ACC112 (cell line): Measurements from ENCODE around the gene C1QB.

Source experiments
- H2AFZ ChIP-seq: fragments of 200-600 bp; sonication (generic); one replicate; pipeline ENCODE4 v1.6.0; 2017; ENCODE audit warnings: antibody characterized with exemption, low read length; ENCODE audit not compliant: unreplicated experiment
- H3K27ac ChIP-seq: fragments of 200-600 bp; sonication (generic); 2 replicates; pipeline ENCODE4 v1.5.1; 2014; ENCODE audit warnings: low read depth, mild to moderate bottlenecking, antibody characterized with exemption, low read length, moderate library complexity
- H3K27me3 ChIP-seq: fragments of 200-600 bp; sonication (generic); 2 replicates; pipeline ENCODE4 v1.6.1; 2014; ENCODE audit warnings: mild to moderate bottlenecking, antibody characterized with exemption, low read length, moderate library complexity, mixed read lengths; ENCODE audit not compliant: insufficient read depth
- H3K36me3 ChIP-seq: fragments of 200-600 bp; sonication (generic); 2 replicates; pipeline ENCODE4 v1.6.1; 2016; ENCODE audit warnings: mild to moderate bottlenecking, antibody characterized with exemption, low read length, moderate library complexity, mixed read lengths; ENCODE audit not compliant: insufficient read depth
- H3K4me1 ChIP-seq: fragments of 200-600 bp; sonication (generic); one replicate; pipeline ENCODE4 v1.6.1; 2016; ENCODE audit warnings: low read length, mixed read lengths; ENCODE audit not compliant: insufficient read depth, unreplicated experiment, control insufficient read depth
- H3K4me3 ChIP-seq: fragments of 200-600 bp; sonication (generic); 2 replicates; pipeline ENCODE4 v1.5.1; 2014; ENCODE audit warnings: mild to moderate bottlenecking, low read depth, low read length
- H3K79me2 ChIP-seq: fragments of 200-600 bp; sonication (generic); one replicate; pipeline ENCODE4 v1.6.0; 2016; ENCODE audit warnings: low read length; ENCODE audit not compliant: control insufficient read depth, unreplicated experiment, insufficient read depth

Gene C1QB

GRCh38 chr1:22618056-22618455, 35.0 kb upstream of the C1QB start:
- H3K4me1 ChIP-seq: no peaks in the 10 kb centered on the region
- H3K4me3 ChIP-seq: no peak overlapping the region
- no peak overlapping the region for H3K27ac ChIP-seq
- H2AFZ ChIP-seq: no peak overlapping the region
- H3K27me3 ChIP-seq: peaks cover 89% of the 10 kb centered on the region
- no peaks in the 10 kb centered on the region for H3K36me3 ChIP-seq
- no peaks in the 10 kb centered on the region for H3K79me2 ChIP-seq

GRCh38 chr1:22619252-22619651, 33.8 kb upstream of the C1QB start:
- Histone ChIP-seq H2AFZ (no peak overlapping the region), H3K79me2 (no peaks in the 10 kb centered on the region), H3K36me3 (no peaks in the 10 kb centered on the region), H3K4me3 (no peak overlapping the region), H3K27ac (no peak overlapping the region), H3K4me1 (no peaks in the 10 kb centered on the region), H3K27me3 (peaks cover 83% of the 10 kb centered on the region)

DNA sequence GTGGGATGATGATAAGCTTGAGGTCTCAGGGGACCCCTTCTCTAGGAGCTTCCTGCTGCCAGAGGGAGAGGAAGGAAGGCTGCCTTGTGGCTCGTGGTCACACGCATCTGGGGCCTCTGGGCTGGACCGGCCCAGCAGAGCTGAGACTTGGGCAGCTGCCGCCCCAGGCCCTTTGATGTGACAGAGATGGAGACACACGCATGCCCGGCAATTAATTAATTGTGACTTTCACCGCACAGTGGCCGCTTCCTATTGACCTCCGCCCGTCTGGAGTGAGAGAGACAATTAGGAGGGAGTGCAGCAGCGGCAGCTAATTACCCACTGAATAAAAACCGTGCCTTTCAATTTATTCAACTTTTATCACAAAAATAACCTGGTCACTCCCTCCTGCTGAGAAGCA, 33.2 kb upstream of the C1QB start:
- Histone ChIP-seq H3K4me3 (no peak overlapping the region), H3K4me1 (no peaks in the 10 kb centered on the region), H3K79me2 (no peaks in the 10 kb centered on the region), H3K27ac (no peak overlapping the region), H3K36me3 (no peaks in the 10 kb centered on the region), H3K27me3 (peaks cover 83% of the 10 kb centered on the region), H2AFZ (no peak overlapping the region)

DNA sequence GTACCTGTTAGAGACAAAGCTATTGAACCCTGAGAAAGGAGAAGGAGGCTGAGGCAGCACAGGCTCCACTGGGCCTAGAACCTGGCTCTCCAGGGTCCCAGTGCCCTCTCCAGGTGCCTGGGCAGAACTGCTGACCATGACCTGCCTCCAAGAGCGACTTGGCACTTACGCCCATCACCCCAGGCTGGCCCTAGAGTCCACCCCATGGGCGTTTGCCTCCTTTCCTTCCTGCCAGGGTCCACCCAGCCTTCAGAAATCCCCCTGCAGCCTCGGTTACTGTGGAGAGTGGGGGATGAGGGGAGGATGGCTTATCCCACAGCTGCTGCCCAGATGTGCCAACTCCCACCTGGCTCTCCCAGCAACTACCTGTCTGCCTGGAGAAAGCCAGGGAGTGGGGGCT, 31.3 kb upstream of the C1QB start:
- Histone ChIP-seq H3K4me3 (no peak overlapping the region), H3K27ac (no peak overlapping the region), H3K79me2 (no peaks in the 10 kb centered on the region), H2AFZ (no peak overlapping the region), H3K4me1 (no peaks in the 10 kb centered on the region), H3K36me3 (no peaks in the 10 kb centered on the region), H3K27me3 (peaks cover 83% of the 10 kb centered on the region)

DNA sequence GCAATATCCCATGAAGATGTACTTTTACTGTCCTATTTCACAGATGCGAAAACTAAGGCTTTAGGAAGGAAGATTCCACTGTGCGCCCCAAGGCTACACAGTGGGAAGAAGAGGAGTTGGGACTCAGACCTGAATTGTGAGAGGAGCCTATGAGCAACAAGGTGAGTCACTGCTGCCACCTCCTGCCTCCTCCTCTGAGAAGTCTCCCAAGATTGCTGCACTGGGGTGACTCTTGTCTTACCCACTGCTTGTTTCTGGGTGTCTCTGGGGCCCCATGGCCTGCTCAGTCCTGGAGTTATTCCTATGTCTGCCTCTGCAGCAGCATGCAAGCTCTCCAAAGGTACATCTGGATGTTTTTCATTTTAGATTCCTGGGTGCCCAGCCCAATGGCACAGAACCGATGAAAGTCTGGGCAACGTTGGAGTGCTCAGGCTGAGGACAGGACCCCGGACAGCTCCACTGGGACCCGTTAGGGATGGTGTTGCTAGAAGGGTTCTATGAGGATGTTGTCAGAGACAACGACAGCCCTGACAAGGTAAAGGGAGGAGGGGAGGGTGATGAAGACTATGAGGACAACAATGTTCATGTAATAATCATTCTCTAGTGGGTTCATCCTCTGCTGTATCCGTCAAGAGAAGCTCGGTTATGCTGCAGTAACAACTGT, 27.6 kb upstream of the C1QB start:
- Histone ChIP-seq H3K27me3 (peaks cover 81% of the 10 kb centered on the region), H3K79me2 (no peaks in the 10 kb centered on the region), H2AFZ (no peak overlapping the region), H3K4me1 (no peaks in the 10 kb centered on the region), H3K36me3 (no peaks in the 10 kb centered on the region), H3K27ac (no peak overlapping the region), H3K4me3 (no peak overlapping the region)

- Histone ChIP-seq H3K27ac (no peak overlapping the region), H2AFZ (no peak overlapping the region), H3K27me3 (peaks cover 86% of the 10 kb centered on the region), H3K36me3 (no peaks in the 10 kb centered on the region), H3K4me3 (no peak overlapping the region), H3K79me2 (no peaks in the 10 kb centered on the region), H3K4me1 (no peaks in the 10 kb centered on the region)
Observed at GRCh38 chr1:22626237-22627157, 26.5 kb upstream of the C1QB start.

DNA sequence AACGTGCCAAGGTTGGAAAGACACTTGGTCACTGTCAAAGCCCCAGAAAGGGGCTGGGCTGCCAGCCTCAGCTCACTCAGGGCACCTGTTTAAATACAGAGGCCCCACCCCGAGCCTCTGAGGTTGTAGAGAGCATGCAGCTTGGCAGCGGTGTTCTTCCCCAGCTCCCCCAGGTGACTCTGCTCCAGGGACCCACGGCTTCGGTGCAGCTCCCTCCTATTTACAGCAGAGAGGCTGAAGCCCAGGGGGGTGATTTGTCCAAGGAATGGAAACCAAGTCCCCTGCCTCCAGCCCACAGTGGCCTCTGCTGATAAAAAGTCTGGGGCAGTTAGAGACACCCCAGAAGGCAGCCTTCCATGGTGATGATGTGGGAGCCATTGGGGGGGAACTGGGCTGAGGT, 25.7 kb upstream of the C1QB start:
- Histone ChIP-seq H3K36me3 (no peaks in the 10 kb centered on the region), H2AFZ (no peak overlapping the region), H3K4me1 (no peaks in the 10 kb centered on the region), H3K27me3 (peaks cover 86% of the 10 kb centered on the region), H3K27ac (no peak overlapping the region), H3K4me3 (no peak overlapping the region), H3K79me2 (no peaks in the 10 kb centered on the region)

GRCh38 chr1:22628698-22629444, 24.2 kb upstream of the C1QB start:
- Histone ChIP-seq H3K79me2 (no peaks in the 10 kb centered on the region), H2AFZ (no peak overlapping the region), H3K27ac (no peak overlapping the region), H3K27me3 (peaks cover 89% of the 10 kb centered on the region), H3K4me3 (no peak overlapping the region), H3K36me3 (no peaks in the 10 kb centered on the region), H3K4me1 (no peaks in the 10 kb centered on the region)

GRCh38 chr1:22629886-22630285, 23.1 kb upstream of the C1QB start:
- Histone ChIP-seq H2AFZ (no peak overlapping the region), H3K4me1 (no peaks in the 10 kb centered on the region), H3K27ac (no peak overlapping the region), H3K4me3 (no peak overlapping the region), H3K79me2 (no peaks in the 10 kb centered on the region), H3K27me3 (peaks cover 89% of the 10 kb centered on the region), H3K36me3 (no peaks in the 10 kb centered on the region)

- H2AFZ ChIP-seq: no peak overlapping the region
- peaks cover 65% of the 10 kb centered on the region for H3K27me3 ChIP-seq
- H3K79me2 ChIP-seq: no peaks in the 10 kb centered on the region
- no peak overlapping the region for H3K4me3 ChIP-seq
- no peaks in the 10 kb centered on the region for H3K4me1 ChIP-seq
- H3K36me3 ChIP-seq: no peaks in the 10 kb centered on the region
- no peak overlapping the region for H3K27ac ChIP-seq
Observed at GRCh38 chr1:22633697-22634463, 19.2 kb upstream of the C1QB start.
